Measurements from ENCODE around the gene GYS2.

Gene GYS2

DNA sequence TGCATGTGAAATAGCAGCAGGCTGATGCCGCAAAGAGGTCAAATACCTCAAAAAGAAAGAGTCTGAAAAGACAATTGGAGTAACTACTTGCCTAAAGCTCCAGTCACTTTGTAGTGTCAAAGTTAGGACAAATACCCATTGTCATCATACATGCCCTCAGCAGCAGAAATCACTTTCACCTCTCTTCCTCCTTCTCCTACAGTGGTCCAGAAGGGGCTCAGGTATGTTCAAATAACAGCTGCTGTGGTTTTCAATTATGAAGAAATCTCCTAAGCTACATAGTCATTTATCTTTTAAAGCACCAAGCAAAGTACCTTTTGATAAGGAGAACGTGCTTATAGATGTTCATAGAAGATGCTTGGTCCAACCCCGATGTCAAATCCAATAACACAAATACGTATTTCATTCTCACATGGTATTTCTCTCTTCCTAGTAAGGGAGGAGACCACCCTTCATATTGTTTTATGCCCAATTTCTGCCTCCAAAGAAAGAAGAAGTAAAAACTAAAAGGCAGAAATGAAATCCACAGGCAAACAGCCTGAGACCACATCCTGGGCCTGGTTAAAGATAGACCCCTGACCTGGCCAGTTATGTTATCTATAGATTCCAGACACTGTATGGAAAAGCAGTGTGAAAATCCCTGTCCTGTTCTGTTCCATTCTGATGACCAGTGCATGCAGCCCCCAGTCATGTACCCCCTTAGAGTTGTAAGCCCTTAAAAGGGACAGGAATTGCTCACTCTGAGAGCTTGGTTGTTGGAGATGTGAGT, 23.7 kb downstream of the GYS2 start:
- TF ChIP-seq POLR2A (IDR thresholded peaks at IDR 0.05; ENCODE audit: low read depth, low read length) = no peak
- no peak for TF ChIP-seq SPI1 (IDR thresholded peaks at IDR 0.05; ENCODE audit: low read depth, low read length)
- no peak for TF ChIP-seq PAX5 (IDR thresholded peaks at IDR 0.05; ENCODE audit: insufficient read depth, low read length, severe bottlenecking)
- no peak for TF ChIP-seq TAF1 (IDR thresholded peaks at IDR 0.05; ENCODE audit: low read depth, low read length)
- TF ChIP-seq POLR2AphosphoS5 (IDR thresholded peaks at IDR 0.05; ENCODE audit: low read depth, low read length) = no peak
- TF ChIP-seq POU2F2 (IDR thresholded peaks at IDR 0.05; ENCODE audit: low read depth, low read length) = no peak
- no peak for FAIRE-seq
- no peak for DNase-seq (ENCODE audit: insufficient read length, low spot score)

DNA sequence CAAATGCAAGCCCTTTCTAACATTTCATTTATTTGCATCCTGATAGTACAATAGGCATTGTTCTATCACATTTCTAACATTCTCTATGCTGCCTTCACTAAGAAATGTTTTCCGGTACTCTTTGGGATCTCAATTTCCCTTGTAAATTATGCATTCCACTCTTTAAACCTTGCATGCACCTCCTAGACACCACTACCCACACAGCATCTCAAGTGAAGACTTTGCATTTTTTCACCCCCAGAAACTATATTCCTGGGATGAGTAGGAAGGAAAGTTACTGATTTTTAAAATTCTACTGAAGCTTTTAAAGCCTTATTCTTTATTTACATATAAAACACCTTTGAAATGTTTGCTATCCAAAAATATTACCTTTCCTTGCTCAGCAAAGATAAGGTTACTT, 27.1 kb downstream of the GYS2 start:
- FAIRE-seq = no peak
- TF ChIP-seq POLR2A (IDR thresholded peaks at IDR 0.05; ENCODE audit: low read depth, low read length) = no peak
- TF ChIP-seq PAX5 (IDR thresholded peaks at IDR 0.05; ENCODE audit: insufficient read depth, low read length, severe bottlenecking) = no peak
- no peak for TF ChIP-seq POLR2AphosphoS5 (IDR thresholded peaks at IDR 0.05; ENCODE audit: low read depth, low read length)
- no peak for TF ChIP-seq POU2F2 (IDR thresholded peaks at IDR 0.05; ENCODE audit: low read depth, low read length)

DNA sequence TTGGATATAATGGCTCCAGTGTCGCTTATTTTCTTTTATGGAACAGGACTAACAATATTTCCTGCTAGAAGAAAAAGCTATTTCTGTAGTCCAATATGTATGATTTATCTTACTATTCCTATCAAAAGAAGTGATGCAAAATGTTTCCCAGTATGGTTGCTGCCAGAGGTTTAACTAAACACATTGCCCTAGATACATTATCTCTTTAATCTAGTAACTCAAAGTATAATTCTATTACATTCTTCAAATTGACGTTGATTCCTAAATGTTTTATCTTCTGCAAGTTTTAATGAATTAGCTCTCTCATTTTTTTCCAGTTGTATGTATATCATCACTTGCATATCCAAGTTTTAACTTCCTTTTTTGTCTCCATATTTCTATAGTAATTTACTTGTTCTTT, 28.2 kb downstream of the GYS2 start:
- FAIRE-seq = no peak

More for the DNA sequence above, 27.1 kb downstream of the GYS2 start:
- DNase-seq (ENCODE audit: insufficient read length, low spot score) = no peak

DNA sequence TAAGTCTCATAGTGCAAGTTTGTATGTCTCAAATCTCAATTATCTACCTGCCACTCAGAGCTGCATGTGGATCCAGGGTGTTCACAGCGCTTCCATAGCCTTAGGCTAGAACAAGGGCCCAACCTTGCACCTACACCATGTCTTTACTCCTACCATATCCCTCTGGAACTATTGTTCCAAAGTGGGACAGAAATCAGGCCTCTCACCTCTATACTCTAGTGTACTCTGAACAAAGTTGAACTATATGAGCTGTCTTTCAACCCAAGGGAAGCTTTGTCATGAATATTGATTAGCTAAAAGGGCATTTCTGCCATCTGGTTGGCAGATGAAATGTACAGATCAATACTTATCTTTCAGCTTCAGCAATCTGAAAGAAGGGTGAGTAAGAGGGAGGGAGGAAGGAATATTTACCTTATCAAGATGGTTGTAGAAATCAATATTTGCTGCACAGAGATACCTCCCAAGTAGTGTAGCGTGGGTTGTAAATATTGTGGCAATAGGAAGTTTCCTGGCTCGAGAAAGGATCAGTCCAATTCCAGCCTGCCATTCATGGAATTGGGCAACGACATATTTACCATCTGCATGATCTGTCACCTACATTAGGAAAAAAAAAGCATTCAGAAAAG, 30.8 kb downstream of the GYS2 start:
- FAIRE-seq (no peak), DNase-seq (ENCODE audit: insufficient read length, low spot score) (no peak)
- no peak for TF ChIP-seq PAX5 (IDR thresholded peaks at IDR 0.05; ENCODE audit: insufficient read depth, low read length, severe bottlenecking)
- no peak for TF ChIP-seq POLR2AphosphoS5 (IDR thresholded peaks at IDR 0.05; ENCODE audit: low read depth, low read length)
- no peak for TF ChIP-seq POU2F2 (IDR thresholded peaks at IDR 0.05; ENCODE audit: low read depth, low read length)
- no peak for TF ChIP-seq TAF1 (IDR thresholded peaks at IDR 0.05; ENCODE audit: low read depth, low read length)
- TF ChIP-seq POLR2A (IDR thresholded peaks at IDR 0.05; ENCODE audit: low read depth, low read length) = no peak
- no peak for TF ChIP-seq SPI1 (IDR thresholded peaks at IDR 0.05; ENCODE audit: low read depth, low read length)

More for the DNA sequence above, 28.2 kb downstream of the GYS2 start:
- no peak for DNase-seq (ENCODE audit: insufficient read length, low spot score)
- TF ChIP-seq PAX5 (IDR thresholded peaks at IDR 0.05; ENCODE audit: insufficient read depth, low read length, severe bottlenecking) (no peak), TAF1 (IDR thresholded peaks at IDR 0.05; ENCODE audit: low read depth, low read length) (no peak), SPI1 (IDR thresholded peaks at IDR 0.05; ENCODE audit: low read depth, low read length) (no peak), POU2F2 (IDR thresholded peaks at IDR 0.05; ENCODE audit: low read depth, low read length) (no peak), POLR2AphosphoS5 (IDR thresholded peaks at IDR 0.05; ENCODE audit: low read depth, low read length) (no peak), POLR2A (IDR thresholded peaks at IDR 0.05; ENCODE audit: low read depth, low read length) (no peak)

DNA sequence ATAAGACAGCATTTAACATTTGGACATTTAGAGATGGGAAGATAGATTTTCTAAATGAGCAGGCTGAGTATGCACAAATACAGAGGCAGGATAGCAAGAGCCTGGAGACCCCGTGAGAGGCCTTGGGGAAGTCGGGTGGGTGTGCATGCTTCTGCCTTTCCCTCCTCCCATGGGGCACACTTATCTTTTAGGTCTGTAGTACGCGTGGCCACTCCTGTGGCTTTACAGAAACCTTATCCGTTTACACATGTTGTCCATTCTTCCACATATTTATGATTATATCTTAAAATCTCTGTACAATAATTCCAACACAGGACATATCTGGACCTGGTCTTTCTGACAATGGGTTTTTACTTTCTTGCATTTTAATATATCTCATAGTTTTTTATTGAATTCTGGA, 33.6 kb downstream of the GYS2 start:
- DNase-seq (ENCODE audit: insufficient read length, low spot score) (no peak), FAIRE-seq (no peak)
- no peak for TF ChIP-seq POU2F2 (IDR thresholded peaks at IDR 0.05; ENCODE audit: low read depth, low read length)
- no peak for TF ChIP-seq POLR2AphosphoS5 (IDR thresholded peaks at IDR 0.05; ENCODE audit: low read depth, low read length)
- TF ChIP-seq POLR2A (IDR thresholded peaks at IDR 0.05; ENCODE audit: low read depth, low read length) = no peak
- no peak for TF ChIP-seq PAX5 (IDR thresholded peaks at IDR 0.05; ENCODE audit: insufficient read depth, low read length, severe bottlenecking)
- no peak for TF ChIP-seq SPI1 (IDR thresholded peaks at IDR 0.05; ENCODE audit: low read depth, low read length)
- no peak for TF ChIP-seq TAF1 (IDR thresholded peaks at IDR 0.05; ENCODE audit: low read depth, low read length)

DNA sequence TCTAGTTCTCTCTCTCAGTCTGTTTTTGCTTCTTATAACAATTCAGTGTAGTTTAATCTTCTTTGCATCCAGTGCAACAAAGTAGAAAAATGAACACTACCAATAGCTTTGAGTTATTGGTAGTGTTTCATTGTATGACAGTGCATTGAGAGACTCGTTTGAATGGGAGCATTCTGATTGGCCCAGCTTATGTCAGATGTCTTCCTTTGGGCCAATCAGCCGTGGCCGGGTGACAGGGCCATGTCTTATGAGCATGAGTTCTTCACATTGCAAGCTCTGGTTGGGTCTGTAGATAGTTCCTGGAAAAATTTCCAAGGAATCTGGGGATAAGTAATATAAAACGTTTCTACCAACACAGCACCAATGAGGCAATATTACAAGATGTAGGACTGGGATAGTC, 36.5 kb downstream of the GYS2 start:
- FAIRE-seq = no peak
- TF ChIP-seq TAF1 (IDR thresholded peaks at IDR 0.05; ENCODE audit: low read depth, low read length) (no peak), PAX5 (IDR thresholded peaks at IDR 0.05; ENCODE audit: insufficient read depth, low read length, severe bottlenecking) (no peak), POLR2A (IDR thresholded peaks at IDR 0.05; ENCODE audit: low read depth, low read length) (no peak), POU2F2 (IDR thresholded peaks at IDR 0.05; ENCODE audit: low read depth, low read length) (no peak), SPI1 (IDR thresholded peaks at IDR 0.05; ENCODE audit: low read depth, low read length) (no peak), POLR2AphosphoS5 (IDR thresholded peaks at IDR 0.05; ENCODE audit: low read depth, low read length) (no peak)
- DNase-seq (ENCODE audit: insufficient read length, low spot score) = no peak

DNA sequence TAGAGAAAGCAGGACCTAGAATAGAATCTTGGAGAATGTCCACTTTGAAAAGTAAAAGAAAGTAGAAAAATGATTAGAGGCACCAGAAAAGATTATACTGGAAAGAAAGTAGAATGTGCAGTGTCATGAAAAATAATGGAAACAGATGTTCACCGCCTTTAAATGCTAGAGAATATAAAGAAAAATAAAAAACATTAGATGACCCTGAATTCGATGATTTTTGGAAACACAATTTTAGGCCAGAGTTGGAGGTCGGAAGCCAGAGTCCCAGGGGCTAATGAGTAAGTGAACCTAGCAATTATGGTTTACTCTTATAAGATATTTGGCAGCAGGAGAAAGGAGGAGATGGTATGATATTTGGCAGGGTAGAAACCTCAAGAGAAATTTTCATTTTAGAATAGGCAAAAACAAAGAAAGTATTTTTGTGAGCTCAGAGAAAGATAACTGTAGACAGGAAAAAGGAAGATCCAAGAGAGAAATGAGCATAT, 37.7 kb downstream of the GYS2 start:
- FAIRE-seq (no peak), DNase-seq (ENCODE audit: insufficient read length, low spot score) (no peak)
- TF ChIP-seq SPI1 (IDR thresholded peaks at IDR 0.05; ENCODE audit: low read depth, low read length) (no peak), PAX5 (IDR thresholded peaks at IDR 0.05; ENCODE audit: insufficient read depth, low read length, severe bottlenecking) (no peak), POLR2AphosphoS5 (IDR thresholded peaks at IDR 0.05; ENCODE audit: low read depth, low read length) (no peak), POU2F2 (IDR thresholded peaks at IDR 0.05; ENCODE audit: low read depth, low read length) (no peak), TAF1 (IDR thresholded peaks at IDR 0.05; ENCODE audit: low read depth, low read length) (no peak), POLR2A (IDR thresholded peaks at IDR 0.05; ENCODE audit: low read depth, low read length) (no peak)

DNA sequence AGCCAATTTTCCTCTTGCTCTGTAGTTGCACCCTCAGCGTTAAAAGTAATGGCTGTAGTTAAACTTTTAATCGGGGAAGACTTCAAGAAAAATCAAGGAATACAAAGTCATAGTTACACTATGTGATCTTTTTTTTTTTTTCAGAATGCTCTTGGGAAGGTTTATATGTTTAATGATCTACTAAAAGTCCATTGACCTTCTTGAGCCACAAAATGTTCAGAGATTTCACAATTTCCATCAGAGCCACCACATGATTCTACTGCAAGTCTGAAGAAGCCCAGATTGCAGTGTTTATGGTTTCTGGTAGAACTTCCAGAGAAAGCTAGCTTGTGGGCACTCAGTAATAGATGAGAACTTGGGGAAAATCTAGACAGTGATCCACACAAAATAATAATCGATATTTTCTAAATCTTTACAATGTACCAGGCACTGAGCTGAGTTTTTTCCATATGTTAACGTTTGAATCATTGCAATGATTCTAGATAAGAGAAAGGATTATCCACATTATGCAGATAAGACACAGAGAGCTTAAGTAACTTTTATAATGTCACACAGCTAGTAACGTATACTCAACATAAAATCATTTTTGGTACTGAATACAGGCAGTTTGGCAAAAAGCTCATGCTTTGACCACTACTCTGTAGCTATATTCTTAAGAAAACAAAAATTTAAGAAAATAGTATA, 38.3 kb downstream of the GYS2 start:
- TF ChIP-seq PAX5 (IDR thresholded peaks at IDR 0.05; ENCODE audit: insufficient read depth, low read length, severe bottlenecking) = no peak
- TF ChIP-seq POU2F2 (IDR thresholded peaks at IDR 0.05; ENCODE audit: low read depth, low read length) = no peak
- no peak for TF ChIP-seq POLR2AphosphoS5 (IDR thresholded peaks at IDR 0.05; ENCODE audit: low read depth, low read length)
- TF ChIP-seq POLR2A (IDR thresholded peaks at IDR 0.05; ENCODE audit: low read depth, low read length) = no peak
- no peak for TF ChIP-seq TAF1 (IDR thresholded peaks at IDR 0.05; ENCODE audit: low read depth, low read length)
- TF ChIP-seq SPI1 (IDR thresholded peaks at IDR 0.05; ENCODE audit: low read depth, low read length) = no peak
- DNase-seq (ENCODE audit: insufficient read length, low spot score) (no peak), FAIRE-seq (no peak)

DNA sequence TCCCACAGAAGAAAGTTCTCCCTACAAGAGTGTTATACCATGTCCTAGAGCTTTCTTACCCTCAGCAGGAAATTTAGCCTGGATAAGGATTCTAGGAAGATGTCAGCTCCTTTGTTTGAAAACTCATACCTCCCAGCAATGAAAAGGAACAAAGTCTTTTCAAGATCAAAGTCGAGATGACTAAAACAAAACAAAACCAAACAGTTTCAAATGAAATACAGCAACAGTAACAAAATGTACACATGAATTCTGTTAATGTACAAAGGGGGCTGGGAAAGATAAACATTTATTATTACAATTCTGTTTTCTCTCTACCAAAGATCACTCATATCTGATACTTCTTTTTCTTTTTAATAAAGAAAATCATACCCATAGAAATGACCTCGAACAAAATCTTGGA, 41.8 kb downstream of the GYS2 start:
- DNase-seq (ENCODE audit: insufficient read length, low spot score) (no peak), FAIRE-seq (no peak)
- TF ChIP-seq POLR2A (IDR thresholded peaks at IDR 0.05; ENCODE audit: low read depth, low read length) = no peak
- TF ChIP-seq POU2F2 (IDR thresholded peaks at IDR 0.05; ENCODE audit: low read depth, low read length) = no peak
- no peak for TF ChIP-seq SPI1 (IDR thresholded peaks at IDR 0.05; ENCODE audit: low read depth, low read length)
- no peak for TF ChIP-seq POLR2AphosphoS5 (IDR thresholded peaks at IDR 0.05; ENCODE audit: low read depth, low read length)
- TF ChIP-seq PAX5 (IDR thresholded peaks at IDR 0.05; ENCODE audit: insufficient read depth, low read length, severe bottlenecking) = no peak
- TF ChIP-seq TAF1 (IDR thresholded peaks at IDR 0.05; ENCODE audit: low read depth, low read length) = no peak

Measured in GM12891 (cell line).